Middle frontal gyrus (tissue), 1 donor: ENCODE data around the gene ISCU.
A peak's percentile ranks its signal among the peaks of the same experiment; 100 is the strongest.
"Not testable (repeated sequence)": the region's sequence is repeated elsewhere in the genome, so short reads cannot be mapped to it uniquely, and the experiment has no call there.

ENCODE experiments used
- DNase-seq: peaks from one replicate; pipeline ENCODE4 v3.0.0-alpha.2; 2015; ENCODE audit warnings: low spot score; ENCODE audit errors: extremely low spot score

The ISCU gene

GRCh38 chr12:108618079-108618952 lies 55.9 kb downstream of the ISCU start:
- peak; percentile 65 for DNase-seq

- not testable (repeated sequence) for DNase-seq
Observed at GRCh38 chr12:108618953-108619274, 56.5 kb downstream of the ISCU start.
